Endothelial cell of umbilical vein (primary cell): ENCODE measurements around the gene CCDC6. TPM values are rescaled to one million over a fixed set of nuclear protein-coding genes. Genes with fewer than 3 reads are reported as not detected.

Experiments
- BruUV-seq: library from RNA; stranded (reverse); fragments of 400-500 nt; replicated peaks from 2 replicates; lab custom pipeline; 2021; lab: Mats Ljungman, UMichigan
- CTCF ChIA-PET: fragments of 300-600, 350-600 bp; sonication (Branson Sonifier 250); formaldehyde crosslinking; loops from one replicate; lab custom pipeline; 2021; ENCODE audit warnings: antibody characterized with exemption, inconsistent platforms; lab: Charles Lee
- POLR2A ChIA-PET: fragments of 300-600, 350-600 bp; sonication (Branson Sonifier 250); formaldehyde crosslinking; loops from one replicate; lab custom pipeline; 2021; ENCODE audit warnings: antibody characterized with exemption, inconsistent platforms; lab: Charles Lee
- DNase-seq: peaks from one replicate; pipeline ENCODE4 v3.0.0-alpha.2; 2011; ENCODE audit warnings: low read depth, low spot score
- FAIRE-seq: peaks from 2 replicates; lab custom pipeline; 2011; peaks lifted over from hg19 to GRCh38; lab: Jason Lieb, UNC
- H2AFZ ChIP-seq: 2 replicates; pipeline ENCODE4 v1.6.0; 2012; ENCODE audit warnings: low read depth, low read length, control low read depth, inconsistent platforms
- H3K27ac ChIP-seq: 2 replicates; pipeline ENCODE4 v1.5.1; 2011; ENCODE audit warnings: low read depth, mild to moderate bottlenecking, control low read depth, low read length, moderate library complexity; ENCODE audit not compliant: insufficient read depth
- H3K27me3 ChIP-seq, 2 experiments: 2 replicates each; pipeline versions ENCODE4 v1.6.0 to v1.6.1; 2011; ENCODE audit warnings: low read length in 2 of 2, mixed read lengths in 1 of 2; ENCODE audit not compliant: control insufficient read depth in 2 of 2, insufficient read depth in 2 of 2
- H3K36me3 ChIP-seq, 2 experiments: 2 replicates in 1 of 2; 3 replicates in 1 of 2; pipeline ENCODE4 v1.5.1; 2011; ENCODE audit warnings: low read length in 2 of 2, mild to moderate bottlenecking in 1 of 2, moderate library complexity in 1 of 2; ENCODE audit not compliant: control insufficient read depth in 2 of 2, insufficient read depth in 2 of 2; ENCODE audit errors: extremely low read depth in 1 of 2
- H3K4me1 ChIP-seq: 3 replicates; pipeline ENCODE4 v1.5.1; 2011; ENCODE audit warnings: mild to moderate bottlenecking, low read length; ENCODE audit not compliant: control insufficient read depth, insufficient read depth; ENCODE audit errors: extremely low read depth
- H3K4me2 ChIP-seq: 2 replicates; pipeline ENCODE4 v1.6.1; 2011; ENCODE audit warnings: low read length, control low read depth, mixed read lengths; ENCODE audit not compliant: insufficient read depth
- H3K4me3 ChIP-seq, 3 experiments: fragments of 200-600 bp in 1 of 3; sonication (generic), shearing (Covaris generic) in 1 of 3; replicated peaks in 1 of 3; 2 replicates each; pipeline ENCODE4 v1.5.1; 2011 to 2016; ENCODE audit warnings: control low read depth in 3 of 3, low read length in 3 of 3, mild to moderate bottlenecking in 2 of 3, inconsistent platforms in 1 of 3, low read depth in 1 of 3, moderate library complexity in 1 of 3; ENCODE audit not compliant: insufficient read depth in 1 of 3
- H3K79me2 ChIP-seq: 2 replicates; pipeline ENCODE4 v1.6.0; 2012; ENCODE audit warnings: low read length, inconsistent platforms; ENCODE audit not compliant: control insufficient read depth, insufficient read depth
- H3K9ac ChIP-seq: replicated peaks from 2 replicates; pipeline ENCODE3; 2011; ENCODE audit warnings: low read length, control low read depth; ENCODE audit not compliant: insufficient read depth; ENCODE audit errors: extremely low read depth
- H3K9me1 ChIP-seq: replicated peaks from 3 replicates; pipeline ENCODE4 v1.6.0; 2011; ENCODE audit warnings: mild to moderate bottlenecking, low read length; ENCODE audit not compliant: control insufficient read depth, insufficient read depth; ENCODE audit errors: extremely low read depth
- H3K9me3 ChIP-seq: replicated peaks from 2 replicates; pipeline ENCODE4 v1.5.1; 2012; ENCODE audit warnings: low read length, inconsistent platforms; ENCODE audit not compliant: control insufficient read depth, insufficient read depth
- H4K20me1 ChIP-seq: replicated peaks from 2 replicates; pipeline ENCODE3; 2011; ENCODE audit warnings: mild to moderate bottlenecking, low read length; ENCODE audit not compliant: control insufficient read depth, insufficient read depth; ENCODE audit errors: extremely low read depth
- CTCF ChIP-seq, 2 donors: IDR thresholded peaks; 1 replicate in 1 of 2; 2 replicates in 1 of 2; pipeline ENCODE4 v1.5.1; 2011; ENCODE audit warnings: low read length in 2 of 2, mild to moderate bottlenecking in 2 of 2, moderate library complexity in 2 of 2, control low read depth in 1 of 2, inconsistent platforms in 1 of 2, low read depth in 1 of 2; ENCODE audit not compliant: insufficient read depth in 1 of 2; ENCODE audit errors: extremely low read depth in 1 of 2
- EZH2 ChIP-seq: IDR thresholded peaks from 2 replicates; pipeline ENCODE4 v1.6.1; 2012; ENCODE audit warnings: borderline replicate concordance, low read depth, mild to moderate bottlenecking, moderate library complexity, low read length, inconsistent platforms; ENCODE audit not compliant: severe bottlenecking
- FOS ChIP-seq: IDR thresholded peaks from 2 replicates; pipeline ENCODE4 v1.6.1; 2011; ENCODE audit warnings: mild to moderate bottlenecking, low read length, moderate library complexity, borderline replicate concordance; ENCODE audit not compliant: insufficient read depth
- GATA2 ChIP-seq: IDR thresholded peaks from 2 replicates; pipeline ENCODE4 v1.7.0; 2011; ENCODE audit warnings: low read depth, mild to moderate bottlenecking, moderate library complexity, mixed read lengths, low read length; ENCODE audit not compliant: insufficient read length, insufficient read depth
- JUN ChIP-seq: IDR thresholded peaks from 2 replicates; pipeline ENCODE4 v1.6.1; 2011; ENCODE audit warnings: borderline replicate concordance, low read depth; ENCODE audit not compliant: insufficient read length, insufficient read depth
- MAX ChIP-seq: IDR thresholded peaks from 2 replicates; pipeline ENCODE4 v1.6.1; 2011; ENCODE audit not compliant: insufficient read depth, insufficient read length
- MYC ChIP-seq: IDR thresholded peaks from one replicate; pipeline ENCODE4 v1.6.1; 2011; ENCODE audit warnings: mild to moderate bottlenecking, low read depth, low read length
- POLR2A ChIP-seq: IDR thresholded peaks from 2 replicates; pipeline ENCODE4 v1.6.1; 2012; ENCODE audit warnings: low read depth, mild to moderate bottlenecking, control low read depth, low read length
- POLR2AphosphoS5 ChIP-seq: IDR thresholded peaks from 2 replicates; pipeline ENCODE4 v1.6.1; 2012; ENCODE audit warnings: low read depth, mild to moderate bottlenecking, control low read depth, low read length, moderate library complexity; ENCODE audit not compliant: insufficient read depth
- dilution Hi-C: fragments of 300-500 bp; cut with MboI; formaldehyde crosslinking; loops from one replicate; pipeline ENCODE4 v1.15.0; 2019; ENCODE audit warnings: low sequenced_read_pairs; ENCODE audit not compliant: extremely low pct_ligation_motif_present
- intact Hi-C: fragments of 100-400 bp; cut with micrococcal nuclease; formaldehyde crosslinking; loops from one replicate; pipeline ENCODE4 v1.10.0; 2022
- polyA plus RNA-seq, 4 experiments: library from polyadenylated mRNA; depleted of rRNA in 3 of 4; stranded (reverse) in 3 of 4; unstranded in 1 of 4; fragments of >200 nt; gene quantifications; 2 replicates each; pipeline versions ENCODE4 v1.2.1 to v1.2.3, GENCODE V29; 2011 to 2012; ENCODE audit warnings: missing spikeins in 1 of 4
- total RNA-seq: library from RNA; stranded (reverse); gene quantifications from 2 replicates; pipeline ENCODE4 v1.2.3, GENCODE V29; 2021

CCDC6 gene
- total and polyA plus RNA-seq, 2 donors (not counting 3 experiments of a cell fraction or from before 2014, with no cell fraction given): 16.8 to 36.8 TPM

GRCh38 chr10:59793919-59794318 lies 112.4 kb downstream of the CCDC6 start:
- Histone ChIP-seq H3K27me3 (no peaks in the 10 kb centered on the region), H4K20me1 (no peaks in the 10 kb centered on the region), H3K4me1 (no peaks in the 10 kb centered on the region), H3K4me2 (no peak overlapping the region), H3K9ac (no peak overlapping the region), H3K27ac (no peak overlapping the region), H3K36me3 (peaks cover 2 to 5% of the 10 kb centered on the region in 2 experiments), H3K4me3 (no peak overlapping the region), H3K9me1 (no peaks in the 10 kb centered on the region), H3K79me2 (no peaks in the 10 kb centered on the region), H2AFZ (no peak overlapping the region), H3K9me3 (no peaks in the 10 kb centered on the region)
- no TSS peak for BruUV-seq
- ChIA-PET CTCF (interaction anchor here (0.8 to 1.9 kb wide), 3 partner anchors 37 to 168 kb away, joined by 3 to 9 read pairs (median 4); partner anchors contain the start of gene CCDC6), POLR2A (no interaction called here)
- dilution Hi-C loops (no loop called here), intact Hi-C loops (no loop called here)
- DNase-seq (peak; percentile 71), FAIRE-seq (no peak)
- TF ChIP-seq POLR2AphosphoS5 (no peak), POLR2A (no peak), GATA2 (no peak), MYC (no peak), MAX (no peak), FOS (no peak), CTCF (IDR thresholded peaks at IDR 0.05; ENCODE audit: extremely low read depth in 1 of 2, insufficient read depth in 1 of 2, low read depth in 1 of 2, low read length in 2 of 2) (no peak), JUN (no peak), EZH2 (no peak)
